Measurements from ENCODE around the gene C2CD2. TPM values are rescaled to one million over a fixed set of nuclear protein-coding genes. Genes with fewer than 3 reads are reported as not detected.

Gene C2CD2
- polyA plus RNA-seq, 1 of the 3 experiments (the other 2 are of a cell fraction): 9.7 TPM

Small RNAs within 50 kb of the gene (small RNA-seq; reads per million reads assigned to genes)
- 0 reads per million in 7 experiments for gene RF00334

Other genes starting within 250 kb of the C2CD2 start
- gene RIPK4, start 187.0 kb downstream of the C2CD2 start, polyA plus RNA-seq (2012; rRNA removed): 7.0 and 11.0 TPM in 2 replicates
- 6.6 and 7.0 TPM in 2 replicates for gene PRDM15, start 74.7 kb downstream of the C2CD2 start, polyA plus RNA-seq (2012; rRNA removed)
- 2.9 and 3.8 TPM in 2 replicates for gene ZBTB21, start 56.3 kb upstream of the C2CD2 start, polyA plus RNA-seq (2012; rRNA removed)
- gene UMODL1, start 117.3 kb upstream of the C2CD2 start, polyA plus RNA-seq (2012; rRNA removed): not detected in 2 replicates